MCF 10A (cell line): Measurements from ENCODE around the gene MYLK. TPM values are rescaled to one million over a fixed set of nuclear protein-coding genes. Genes with fewer than 3 reads are reported as not detected.

Experiments
- BruUV-seq: library from RNA; stranded (reverse); fragments of 400-500 nt; replicated peaks from 2 replicates; lab custom pipeline; 2021; lab: Mats Ljungman, UMichigan
- CTCF ChIA-PET: fragments of 300-600 bp; sonication (Branson Sonifier 250); formaldehyde crosslinking; extraction: SDS; loops from one replicate; lab custom pipeline; 2021; ENCODE audit warnings: antibody characterized with exemption, inconsistent platforms; lab: Yijun Ruan, JAX
- POLR2A ChIA-PET: fragments of 300-600, 350-650 bp; sonication (Branson Sonifier 250); formaldehyde crosslinking; extraction: SDS; loops from one replicate; lab custom pipeline; 2020; ENCODE audit warnings: antibody characterized with exemption, inconsistent platforms; lab: Yijun Ruan, JAX
- DNase-seq: peaks from one replicate; pipeline ENCODE4 v3.0.0-alpha.2; 2018; ENCODE audit not compliant: unreplicated experiment
- H3K27ac Mint-ChIP-seq: one replicate; pipeline ENCODE4 v1.8.0; 2022; ENCODE audit warnings: mild to moderate bottlenecking, low read depth, mixed read lengths; ENCODE audit not compliant: unreplicated experiment
- H3K27me3 Mint-ChIP-seq: one replicate; pipeline ENCODE4 v1.8.0; 2022; ENCODE audit warnings: mixed read lengths; ENCODE audit not compliant: insufficient read depth, unreplicated experiment
- H3K36me3 Mint-ChIP-seq: one replicate; pipeline ENCODE4 v1.8.0; 2022; ENCODE audit warnings: mild to moderate bottlenecking, moderate library complexity, mixed read lengths; ENCODE audit not compliant: insufficient read depth, unreplicated experiment
- H3K4me1 Mint-ChIP-seq: one replicate; pipeline ENCODE4 v1.8.0; 2022; ENCODE audit warnings: mixed read lengths; ENCODE audit not compliant: insufficient read depth, unreplicated experiment
- H3K4me3 Mint-ChIP-seq: one replicate; pipeline ENCODE4 v1.8.0; 2022; ENCODE audit warnings: mild to moderate bottlenecking, moderate library complexity, mixed read lengths; ENCODE audit not compliant: unreplicated experiment
- H3K9me3 Mint-ChIP-seq: one replicate; pipeline ENCODE4 v1.8.0; 2022; ENCODE audit warnings: mixed read lengths; ENCODE audit not compliant: unreplicated experiment
- intact Hi-C: fragments of 100-400 bp; cut with micrococcal nuclease; formaldehyde crosslinking; loops from 2 replicates; pipeline ENCODE4 v1.14.1; 2022
- total RNA-seq: library from RNA; stranded (reverse); gene quantifications from 2 replicates; pipeline ENCODE4 v1.2.3, GENCODE V29; 2022
- TF ChIP-seq, protein P1 (sequence below): fragments of 200-600 bp; IDR thresholded peaks from one replicate; pipeline ENCODE4 v1.8.0; 2022; ENCODE audit warnings: antibody characterized with exemption, mild to moderate bottlenecking; ENCODE audit not compliant: unreplicated experiment

MYLK gene
- total RNA-seq, 1 experiment from 2014 or later, result 2.3 TPM

DNA sequence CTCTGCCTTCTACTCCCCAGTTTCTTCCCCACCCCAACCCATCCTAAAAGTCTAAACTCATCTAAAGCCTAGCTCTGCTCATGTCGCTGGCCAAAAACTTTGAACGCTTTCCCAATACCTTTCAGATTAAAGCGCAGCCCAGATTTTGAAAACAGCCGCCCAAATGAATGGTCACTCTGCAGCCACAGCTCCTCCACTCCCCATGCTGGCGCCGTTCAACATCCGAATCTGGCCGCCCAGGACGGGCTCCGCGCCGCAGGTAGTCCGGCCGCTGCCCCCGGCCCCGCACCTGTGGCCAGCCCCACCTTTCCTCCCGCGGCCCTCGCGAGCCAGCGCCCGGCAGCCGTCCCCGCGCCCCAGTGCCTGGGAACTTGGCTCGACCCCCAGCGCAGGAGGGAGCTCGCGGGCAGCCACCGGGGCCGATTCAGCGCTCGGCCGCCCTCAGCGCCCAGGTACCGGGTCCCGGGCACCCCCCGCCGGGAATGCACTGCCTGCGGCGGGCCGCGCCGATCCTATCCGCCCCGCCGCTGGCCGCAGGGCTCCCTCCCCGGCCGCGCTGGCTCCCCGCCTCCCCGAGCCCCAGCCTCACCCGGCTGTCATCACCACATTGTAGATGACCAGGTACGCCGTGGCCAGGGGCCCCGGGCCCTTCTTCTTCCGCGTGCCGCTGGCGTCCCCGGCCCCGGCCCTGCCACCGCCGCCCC, 299.7 kb downstream of the MYLK start:
- H3K27me3 Mint-ChIP-seq, result no peaks in the 10 kb centered on the region
- BruUV-seq, result no TSS peak
- no peak overlapping the region for H3K4me3 Mint-ChIP-seq
- ChIA-PET POLR2A (interaction anchor here (0.7 to 8.2 kb wide), 17 partner anchors 11 to 1147 kb away, joined by 3 to 381 read pairs (median 4); partner anchors contain the start of gene HSPBAP1), CTCF (interaction anchor here (0.7 to 3.4 kb wide), 8 partner anchors 15 to 69 kb away, joined by 3 to 26 read pairs (median 6); no protein-coding TSS in a partner anchor)
- TF ChIP-seq, protein P1, sequence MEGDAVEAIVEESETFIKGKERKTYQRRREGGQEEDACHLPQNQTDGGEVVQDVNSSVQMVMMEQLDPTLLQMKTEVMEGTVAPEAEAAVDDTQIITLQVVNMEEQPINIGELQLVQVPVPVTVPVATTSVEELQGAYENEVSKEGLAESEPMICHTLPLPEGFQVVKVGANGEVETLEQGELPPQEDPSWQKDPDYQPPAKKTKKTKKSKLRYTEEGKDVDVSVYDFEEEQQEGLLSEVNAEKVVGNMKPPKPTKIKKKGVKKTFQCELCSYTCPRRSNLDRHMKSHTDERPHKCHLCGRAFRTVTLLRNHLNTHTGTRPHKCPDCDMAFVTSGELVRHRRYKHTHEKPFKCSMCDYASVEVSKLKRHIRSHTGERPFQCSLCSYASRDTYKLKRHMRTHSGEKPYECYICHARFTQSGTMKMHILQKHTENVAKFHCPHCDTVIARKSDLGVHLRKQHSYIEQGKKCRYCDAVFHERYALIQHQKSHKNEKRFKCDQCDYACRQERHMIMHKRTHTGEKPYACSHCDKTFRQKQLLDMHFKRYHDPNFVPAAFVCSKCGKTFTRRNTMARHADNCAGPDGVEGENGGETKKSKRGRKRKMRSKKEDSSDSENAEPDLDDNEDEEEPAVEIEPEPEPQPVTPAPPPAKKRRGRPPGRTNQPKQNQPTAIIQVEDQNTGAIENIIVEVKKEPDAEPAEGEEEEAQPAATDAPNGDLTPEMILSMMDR, result no peak
- H3K4me1 Mint-ChIP-seq, result peaks cover 30% of the 10 kb centered on the region
- DNase-seq, result peak; percentile 46
- no peaks in the 10 kb centered on the region for H3K9me3 Mint-ChIP-seq
- peaks cover 52% of the 10 kb centered on the region for H3K36me3 Mint-ChIP-seq
- H3K27ac Mint-ChIP-seq, result no peak overlapping the region
- intact Hi-C loops, result loop anchor here (5.0 to 10.0 kb wide), 2 partner anchors 60 to 133 kb away; no protein-coding TSS in a partner anchor

DNA sequence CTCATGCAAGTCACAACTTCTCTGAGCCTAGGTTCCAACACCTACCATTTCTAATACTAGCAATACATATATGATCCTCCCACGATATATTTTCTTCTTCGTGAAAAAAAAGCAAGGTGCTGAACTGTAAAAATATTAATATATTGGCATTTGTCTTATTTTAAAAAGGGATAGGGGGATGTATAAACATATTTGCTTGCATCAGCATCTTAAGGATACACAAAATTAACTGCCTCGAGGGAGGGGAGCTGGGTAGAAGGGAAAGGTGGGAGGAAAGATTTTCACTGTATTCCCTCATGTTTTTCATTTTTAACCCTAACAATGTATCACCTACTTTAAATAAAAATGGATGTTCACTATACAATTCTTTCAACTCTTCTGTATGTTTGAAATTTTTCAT, 300.6 kb downstream of the MYLK start:
- TF ChIP-seq, protein P1, result no peak
- H3K9me3 Mint-ChIP-seq, result no peaks in the 10 kb centered on the region
- ChIA-PET POLR2A (interaction anchor here (0.7 to 8.2 kb wide), 15 partner anchors 10 to 1148 kb away, joined by 3 to 381 read pairs (median 5); partner anchors contain the start of gene HSPBAP1), CTCF (interaction anchor here (0.6 to 3.4 kb wide), 10 partner anchors 14 to 972 kb away, joined by 3 to 26 read pairs (median 4); no protein-coding TSS in a partner anchor)
- no peak overlapping the region for H3K4me3 Mint-ChIP-seq
- DNase-seq, result no peak
- no peak overlapping the region for H3K27ac Mint-ChIP-seq
- no peaks in the 10 kb centered on the region for H3K27me3 Mint-ChIP-seq
- peaks cover 30% of the 10 kb centered on the region for H3K4me1 Mint-ChIP-seq
- TSS peak; percentile 27 for BruUV-seq
- H3K36me3 Mint-ChIP-seq, result peaks cover 53% of the 10 kb centered on the region
- intact Hi-C loops, result loop anchor here (5.0 to 10.0 kb wide), 2 partner anchors 61 to 134 kb away; no protein-coding TSS in a partner anchor

DNA sequence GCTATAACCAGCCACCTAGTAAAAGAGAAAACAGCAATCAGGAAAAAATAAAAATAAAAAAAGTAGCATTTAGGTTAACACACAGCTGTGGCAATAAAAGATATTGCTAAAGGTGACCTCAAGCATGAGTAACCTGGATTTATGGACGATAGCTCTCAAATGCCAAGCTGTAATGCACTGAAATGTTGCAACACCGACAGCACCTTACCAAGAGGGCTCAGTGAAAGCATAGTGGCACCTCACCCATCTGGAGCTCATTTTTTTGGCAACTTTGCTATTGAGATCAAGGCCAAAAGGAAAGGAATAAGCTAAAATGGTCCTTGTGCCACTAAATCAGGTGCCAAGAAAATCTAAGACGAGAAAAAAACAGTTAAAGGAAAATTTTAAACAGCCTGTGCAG, 301.8 kb downstream of the MYLK start:
- peaks cover 22% of the 10 kb centered on the region for H3K4me1 Mint-ChIP-seq
- POLR2A ChIA-PET, result interaction anchor here (0.6 to 8.2 kb wide), 12 partner anchors 8 to 1828 kb away, joined by 3 to 381 read pairs (median 9); no protein-coding TSS in a partner anchor
- H3K4me3 Mint-ChIP-seq, result no peak overlapping the region
- H3K27ac Mint-ChIP-seq, result peak overlapping the region; percentile 49
- H3K36me3 Mint-ChIP-seq, result peaks cover 56% of the 10 kb centered on the region
- CTCF ChIA-PET, result interaction anchor here (0.6 to 3.4 kb wide), 11 partner anchors 24 to 318 kb away, joined by 3 to 26 read pairs (median 3); no protein-coding TSS in a partner anchor
- intact Hi-C loops, result loop anchor here (5.0 to 10.0 kb wide), 2 partner anchors 62 to 135 kb away; no protein-coding TSS in a partner anchor
- no peaks in the 10 kb centered on the region for H3K9me3 Mint-ChIP-seq
- TF ChIP-seq, protein P1, result no peak
- no TSS peak for BruUV-seq
- DNase-seq, result peak; percentile 88
- H3K27me3 Mint-ChIP-seq, result no peaks in the 10 kb centered on the region

DNA sequence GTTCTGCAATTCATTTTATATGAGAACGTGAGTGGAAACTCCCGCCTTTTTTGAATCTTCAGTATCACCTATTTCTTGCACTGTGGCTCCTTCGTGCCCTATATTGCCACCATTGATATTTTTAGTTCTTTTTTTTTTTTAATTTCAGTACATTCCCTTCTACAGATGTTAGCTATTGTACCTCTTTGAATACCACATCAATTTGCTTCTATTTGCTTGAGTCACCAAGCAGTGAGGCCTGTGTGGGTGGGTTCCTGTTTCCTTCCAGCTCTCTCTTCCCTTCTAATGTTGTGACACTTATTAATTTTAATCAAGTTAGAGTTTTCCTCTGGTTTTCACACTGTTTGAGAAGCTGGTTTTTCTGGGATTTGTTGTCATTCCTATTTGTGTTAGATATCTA, 308.0 kb downstream of the MYLK start:
- H3K4me1 Mint-ChIP-seq, result peaks cover 15% of the 10 kb centered on the region
- CTCF ChIA-PET, result interaction anchor here (1.0 to 7.1 kb wide), 3 partner anchors 17 to 126 kb away, joined by 3 to 62 read pairs (median 4); no protein-coding TSS in a partner anchor
- no peak for DNase-seq
- H3K36me3 Mint-ChIP-seq, result peaks cover 97% of the 10 kb centered on the region
- intact Hi-C loops, result no loop called here
- TF ChIP-seq, protein P1, result no peak
- no TSS peak for BruUV-seq
- POLR2A ChIA-PET, result interaction anchor here (0.7 to 5.8 kb wide), 6 partner anchors 7 to 303 kb away, joined by 3 to 39 read pairs (median 6); no protein-coding TSS in a partner anchor
- H3K4me3 Mint-ChIP-seq, result no peak overlapping the region
- no peaks in the 10 kb centered on the region for H3K27me3 Mint-ChIP-seq
- no peaks in the 10 kb centered on the region for H3K9me3 Mint-ChIP-seq
- no peak overlapping the region for H3K27ac Mint-ChIP-seq
